HepG2 (cell line): ENCODE results near the gene COMT. TPM values are rescaled to one million over a fixed set of nuclear protein-coding genes. Genes with fewer than 3 reads are reported as not detected.

Experiments
- CBFB ChIP-seq: sonication (generic); formaldehyde crosslinking; IDR thresholded peaks from 2 replicates; pipeline ENCODE4 v1.4.0; 2020; ENCODE audit warnings: missing genetic modification reagents
- EED ChIP-seq: sonication (generic); formaldehyde crosslinking; IDR thresholded peaks from 2 replicates; pipeline ENCODE4 v1.5.0; 2020; ENCODE audit warnings: mild to moderate bottlenecking, missing genetic modification reagents
- FOXK1 ChIP-seq: sonication (generic); formaldehyde crosslinking; IDR thresholded peaks from 2 replicates; pipeline ENCODE4 v1.4.0; 2020; ENCODE audit warnings: low read depth, missing genetic modification reagents, borderline replicate concordance
- FOXK2 ChIP-seq: fragments of 450-650 bp; IDR thresholded peaks from 2 replicates; pipeline ENCODE4 v1.6.1; 2016
- LCORL ChIP-seq, 2 experiments: fragments of 450-650 bp in 1 of 2; sonication (generic) in 1 of 2; formaldehyde crosslinking in 1 of 2; IDR thresholded peaks; 2 replicates each; pipeline versions ENCODE4 v1.5.0 to v1.6.1; 2017 to 2020; ENCODE audit warnings: antibody characterized with exemption in 1 of 2, missing genetic modification reagents in 1 of 2
- NR1H2 ChIP-seq: sonication (generic); formaldehyde crosslinking; IDR thresholded peaks from 2 replicates; pipeline ENCODE4 v1.8.1; 2022; ENCODE audit warnings: low read depth, missing genetic modification reagents, borderline replicate concordance
- SATB2 ChIP-seq: sonication (generic); formaldehyde crosslinking; IDR thresholded peaks from 2 replicates; pipeline ENCODE4 v1.5.0; 2020; ENCODE audit warnings: missing genetic modification reagents
- SKIL ChIP-seq: sonication (generic); formaldehyde crosslinking; IDR thresholded peaks from 2 replicates; pipeline ENCODE4 v1.8.0; 2022; ENCODE audit warnings: missing genetic modification reagents, mild to moderate bottlenecking, moderate library complexity, borderline replicate concordance
- SNAPC5 ChIP-seq: sonication (generic); formaldehyde crosslinking; IDR thresholded peaks from 2 replicates; pipeline ENCODE4 v1.8.1; 2023; ENCODE audit warnings: mild to moderate bottlenecking, missing genetic modification reagents, borderline replicate concordance
- SP5 ChIP-seq: IDR thresholded peaks from 2 replicates; pipeline ENCODE4 v1.6.1; 2016; ENCODE audit warnings: low read depth, borderline replicate concordance
- ZBTB2 ChIP-seq: sonication (generic); formaldehyde crosslinking; IDR thresholded peaks from 2 replicates; pipeline ENCODE4 v1.8.0; 2022; ENCODE audit warnings: low read depth, missing genetic modification reagents
- ZHX1 ChIP-seq: sonication (generic); formaldehyde crosslinking; IDR thresholded peaks from 2 replicates; pipeline ENCODE4 v1.8.1; 2022; ENCODE audit warnings: low read depth, mild to moderate bottlenecking, missing genetic modification reagents
- ZNF329 ChIP-seq: sonication (generic); formaldehyde crosslinking; IDR thresholded peaks from 2 replicates; pipeline ENCODE4 v1.9.0; 2021; ENCODE audit warnings: low read depth, mild to moderate bottlenecking, missing genetic modification reagents
- ZNF343 ChIP-seq: sonication (generic); formaldehyde crosslinking; IDR thresholded peaks from 2 replicates; pipeline ENCODE4 v1.4.0; 2020; ENCODE audit warnings: mild to moderate bottlenecking, missing genetic modification reagents
- ZNF615 ChIP-seq: sonication (generic); formaldehyde crosslinking; IDR thresholded peaks from 2 replicates; pipeline ENCODE4 v1.5.0; 2020; ENCODE audit warnings: mild to moderate bottlenecking, missing genetic modification reagents, borderline replicate concordance
- ZNF766 ChIP-seq: sonication (generic); formaldehyde crosslinking; IDR thresholded peaks from 2 replicates; pipeline ENCODE4 v1.5.0; 2020; ENCODE audit warnings: missing genetic modification reagents, borderline replicate concordance
- polyA plus RNA-seq, 8 experiments: library from polyadenylated mRNA; depleted of rRNA in 3 of 8; stranded (reverse) in 7 of 8; unstranded in 1 of 8; fragments of >200 nt; fragmentation: Illumina TruSeq in 4 of 8; extraction: Trizol in 4 of 8; gene quantifications; 2 replicates each; pipeline versions ENCODE4 v1.2.1 to v1.2.3, GENCODE V29; 2011 to 2016; ENCODE audit warnings: low read depth in 4 of 8, missing spikeins in 1 of 8, mixed read lengths in 1 of 8; ENCODE audit not compliant: insufficient read depth in 1 of 8
- total RNA-seq, 5 experiments: library from RNA; depleted of rRNA; stranded (reverse); fragments of >200 nt; fragmentation: Illumina TruSeq; extraction: Trizol; gene quantifications; 2 replicates each; pipeline ENCODE4 v1.2.3, GENCODE V29; 2016; ENCODE audit warnings: low read depth in 1 of 5
- TF ChIP-seq, protein P1 (sequence below): sonication (generic); formaldehyde crosslinking; IDR thresholded peaks from 2 replicates; pipeline ENCODE4 v1.5.0; 2020; ENCODE audit warnings: mild to moderate bottlenecking, missing genetic modification reagents, borderline replicate concordance
- TF ChIP-seq, protein P2 (sequence below): sonication (generic); formaldehyde crosslinking; IDR thresholded peaks from 2 replicates; pipeline ENCODE4 v1.5.1; 2020; ENCODE audit warnings: mild to moderate bottlenecking, missing genetic modification reagents, moderate library complexity

COMT gene
- total and polyA plus RNA-seq, 2 of the 13 experiments (the other 11 are each of a cell fraction or from before 2014, with no cell fraction given) = 156 to 162 TPM

DNA sequence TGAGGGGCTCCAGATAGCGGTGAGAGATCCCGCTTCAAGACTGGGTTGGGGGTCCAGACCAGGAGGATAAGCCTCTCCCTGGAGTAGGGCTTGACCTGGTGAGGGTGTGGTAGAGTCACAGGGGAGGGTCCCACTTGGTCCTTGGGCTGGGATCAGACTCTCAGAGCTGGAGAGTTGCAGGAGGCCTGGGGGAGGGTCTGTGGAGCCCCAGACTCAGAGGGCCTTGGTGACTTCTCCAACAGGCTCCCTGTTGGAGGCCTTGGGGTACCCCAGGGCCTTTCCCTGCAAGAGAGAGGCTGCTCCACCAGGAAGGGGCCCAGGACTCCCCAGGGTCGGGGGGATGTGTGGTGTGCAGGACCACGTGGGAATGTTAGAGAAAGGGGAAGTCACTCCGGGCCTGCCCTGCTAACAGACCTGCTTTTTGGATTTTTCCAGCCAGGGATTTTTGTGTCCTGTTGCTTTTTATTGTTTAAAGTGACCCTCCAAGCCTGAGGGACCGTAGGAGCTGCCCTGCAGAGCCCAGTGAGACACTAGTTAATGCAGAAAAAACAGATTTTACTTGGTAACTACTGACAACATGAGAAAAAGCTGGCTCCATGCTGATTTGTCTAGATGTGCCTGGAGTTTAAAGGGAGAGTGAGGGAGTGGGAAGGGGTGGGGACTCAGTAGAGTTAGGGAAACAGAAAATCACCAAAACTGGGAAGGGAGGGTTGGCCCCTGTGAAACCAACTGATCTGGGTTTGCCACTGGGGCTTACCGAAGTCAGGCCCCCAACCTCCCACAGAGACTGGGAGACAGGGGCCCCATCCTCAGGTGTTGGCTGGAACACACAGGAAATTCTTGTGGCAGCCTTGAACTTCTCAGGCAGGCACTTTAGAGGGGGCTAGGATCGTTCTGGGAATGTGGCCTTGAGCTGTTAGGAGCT lies 847 bp downstream of the COMT start (continued):
- TF ChIP-seq ZHX1 (CRISPR knock-in tag) = no peak
- TF ChIP-seq SATB2 = no peak
- TF ChIP-seq, protein P1, sequence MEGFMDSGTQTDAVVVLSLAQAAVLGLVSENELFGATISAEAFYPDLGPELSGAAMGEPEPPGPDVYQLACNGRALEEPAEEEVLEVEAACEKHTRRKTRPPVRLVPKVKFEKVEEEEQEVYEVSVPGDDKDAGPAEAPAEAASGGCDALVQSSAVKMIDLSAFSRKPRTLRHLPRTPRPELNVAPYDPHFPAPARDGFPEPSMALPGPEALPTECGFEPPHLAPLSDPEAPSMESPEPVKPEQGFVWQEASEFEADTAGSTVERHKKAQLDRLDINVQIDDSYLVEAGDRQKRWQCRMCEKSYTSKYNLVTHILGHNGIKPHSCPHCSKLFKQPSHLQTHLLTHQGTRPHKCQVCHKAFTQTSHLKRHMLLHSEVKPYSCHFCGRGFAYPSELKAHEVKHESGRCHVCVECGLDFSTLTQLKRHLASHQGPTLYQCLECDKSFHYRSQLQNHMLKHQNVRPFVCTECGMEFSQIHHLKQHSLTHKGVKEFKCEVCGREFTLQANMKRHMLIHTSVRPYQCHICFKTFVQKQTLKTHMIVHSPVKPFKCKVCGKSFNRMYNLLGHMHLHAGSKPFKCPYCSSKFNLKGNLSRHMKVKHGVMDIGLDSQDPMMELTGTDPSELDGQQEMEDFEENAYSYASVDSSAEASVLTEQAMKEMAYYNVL (CRISPR knock-in tag) = peak; percentile 49; the same call in 1 of the 2 replicates
- TF ChIP-seq EED (CRISPR knock-in tag) = no peak
- no peak for TF ChIP-seq ZNF615 (CRISPR knock-in tag)
- no peak for TF ChIP-seq FOXK1 (CRISPR knock-in tag)
- peak; percentile 25; the same call in 1 of the 2 replicates for TF ChIP-seq CBFB
- no peak for TF ChIP-seq ZNF343 (CRISPR knock-in tag)
- TF ChIP-seq, protein P2, sequence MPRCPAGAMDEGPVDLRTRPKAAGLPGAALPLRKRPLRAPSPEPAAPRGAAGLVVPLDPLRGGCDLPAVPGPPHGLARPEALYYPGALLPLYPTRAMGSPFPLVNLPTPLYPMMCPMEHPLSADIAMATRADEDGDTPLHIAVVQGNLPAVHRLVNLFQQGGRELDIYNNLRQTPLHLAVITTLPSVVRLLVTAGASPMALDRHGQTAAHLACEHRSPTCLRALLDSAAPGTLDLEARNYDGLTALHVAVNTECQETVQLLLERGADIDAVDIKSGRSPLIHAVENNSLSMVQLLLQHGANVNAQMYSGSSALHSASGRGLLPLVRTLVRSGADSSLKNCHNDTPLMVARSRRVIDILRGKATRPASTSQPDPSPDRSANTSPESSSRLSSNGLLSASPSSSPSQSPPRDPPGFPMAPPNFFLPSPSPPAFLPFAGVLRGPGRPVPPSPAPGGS (CRISPR knock-in tag) = no peak
- no peak for TF ChIP-seq NR1H2
- TF ChIP-seq ZBTB2 (CRISPR knock-in tag) = no peak
- no peak for TF ChIP-seq ZNF766 (CRISPR knock-in tag)
- TF ChIP-seq SP5 = no peak
- no peak for TF ChIP-seq FOXK2
- TF ChIP-seq SNAPC5 (CRISPR knock-in tag) = no peak
- TF ChIP-seq SKIL (CRISPR knock-in tag) = peak; percentile 36; the same call in 1 of the 2 replicates
- no peak for TF ChIP-seq ZNF329 (CRISPR knock-in tag)
- no peak for TF ChIP-seq LCORL (IDR thresholded peaks at IDR 0.05)
- no peak for TF ChIP-seq LCORL (CRISPR knock-in tag; IDR thresholded peaks at IDR 0.05)
